CD4-positive, alpha-beta T cell treated with Interleukin-15 for 4 hours (primary cell): ENCODE results near the gene DGKB.
"Not testable (repeated sequence)": the region's sequence is repeated elsewhere in the genome, so short reads cannot be mapped to it uniquely, and the experiment has no call there.

Source experiments
- DNase-seq: peaks from one replicate; pipeline ENCODE4 v3.0.0-alpha.2; 2020; ENCODE audit warnings: low spot score

The DGKB gene

DNA sequence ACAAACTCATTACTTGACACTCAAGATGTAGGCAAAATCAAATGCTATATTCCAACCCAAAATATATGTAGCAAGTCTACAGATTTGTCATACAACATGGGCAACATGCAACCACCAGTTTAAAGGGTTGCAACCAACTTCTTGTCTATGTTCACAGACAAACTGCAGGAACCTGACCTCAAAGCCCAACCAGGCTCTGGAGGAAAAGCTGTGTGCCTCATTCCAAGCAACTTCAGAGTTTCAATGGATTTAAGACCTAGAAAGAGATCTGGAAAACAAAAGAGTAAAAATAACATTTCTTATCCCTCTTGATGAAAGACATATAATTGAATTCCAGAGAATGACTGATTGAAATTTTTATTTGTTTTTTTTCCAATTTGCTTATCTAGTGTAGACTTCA, 612.6 kb downstream of the DGKB start:
- no peak for DNase-seq

DNA sequence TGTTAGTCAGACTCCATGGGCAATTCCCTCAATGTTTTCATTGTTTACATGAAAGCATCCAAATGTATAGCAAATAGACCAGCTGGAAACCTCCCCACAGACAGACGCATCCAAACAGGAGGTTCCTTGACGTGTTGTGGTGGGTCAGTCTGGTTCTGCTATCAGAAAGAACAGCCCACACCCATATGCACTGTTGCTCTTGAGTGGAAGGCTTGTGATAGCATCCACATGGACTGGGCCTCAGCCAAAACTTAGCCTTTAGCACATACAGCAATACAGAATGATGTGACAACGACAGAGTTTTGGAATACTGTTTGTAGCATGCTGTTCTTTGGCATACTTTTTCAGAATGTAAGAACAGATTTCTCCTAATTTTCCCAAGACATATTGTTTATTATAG, 613.9 kb downstream of the DGKB start:
- no peak for DNase-seq

DNA sequence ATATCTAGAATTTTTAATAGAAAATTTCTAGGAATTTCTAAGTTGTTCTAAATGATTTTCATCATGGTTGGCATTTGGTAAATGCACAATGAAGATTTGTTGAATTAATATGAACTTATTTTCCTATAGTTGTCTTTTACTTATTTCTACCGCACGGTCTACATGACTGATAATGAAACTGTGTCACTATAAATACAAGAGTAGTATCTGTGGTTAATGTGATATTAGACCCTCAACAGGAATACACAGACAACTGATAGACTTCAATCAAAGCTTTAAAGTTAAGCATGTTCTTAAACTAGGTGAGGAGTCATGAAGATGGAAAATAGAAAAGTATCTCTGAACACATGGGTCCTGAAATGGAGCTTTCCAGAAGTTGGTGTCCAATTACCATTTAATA, 615.2 kb downstream of the DGKB start:
- DNase-seq, result no peak

DNA sequence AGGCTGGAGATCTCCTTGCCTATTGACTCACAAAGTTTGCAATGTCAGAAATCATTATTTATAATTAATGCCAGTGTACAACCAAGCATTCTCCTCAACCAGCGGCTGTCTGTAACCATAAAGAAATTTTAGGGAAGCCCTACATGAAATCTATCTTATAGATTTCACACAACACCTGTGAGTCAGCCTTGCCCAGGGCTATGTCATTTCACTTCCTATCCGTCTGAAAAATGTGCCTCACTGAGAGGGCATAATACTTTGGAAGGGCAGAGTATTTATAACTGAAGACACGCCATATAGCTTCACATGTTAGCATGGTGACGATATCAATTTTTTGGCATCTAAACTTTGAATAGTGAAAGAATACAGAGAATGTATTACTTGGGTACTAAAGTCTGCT, 616.5 kb downstream of the DGKB start:
- no peak for DNase-seq

DNA sequence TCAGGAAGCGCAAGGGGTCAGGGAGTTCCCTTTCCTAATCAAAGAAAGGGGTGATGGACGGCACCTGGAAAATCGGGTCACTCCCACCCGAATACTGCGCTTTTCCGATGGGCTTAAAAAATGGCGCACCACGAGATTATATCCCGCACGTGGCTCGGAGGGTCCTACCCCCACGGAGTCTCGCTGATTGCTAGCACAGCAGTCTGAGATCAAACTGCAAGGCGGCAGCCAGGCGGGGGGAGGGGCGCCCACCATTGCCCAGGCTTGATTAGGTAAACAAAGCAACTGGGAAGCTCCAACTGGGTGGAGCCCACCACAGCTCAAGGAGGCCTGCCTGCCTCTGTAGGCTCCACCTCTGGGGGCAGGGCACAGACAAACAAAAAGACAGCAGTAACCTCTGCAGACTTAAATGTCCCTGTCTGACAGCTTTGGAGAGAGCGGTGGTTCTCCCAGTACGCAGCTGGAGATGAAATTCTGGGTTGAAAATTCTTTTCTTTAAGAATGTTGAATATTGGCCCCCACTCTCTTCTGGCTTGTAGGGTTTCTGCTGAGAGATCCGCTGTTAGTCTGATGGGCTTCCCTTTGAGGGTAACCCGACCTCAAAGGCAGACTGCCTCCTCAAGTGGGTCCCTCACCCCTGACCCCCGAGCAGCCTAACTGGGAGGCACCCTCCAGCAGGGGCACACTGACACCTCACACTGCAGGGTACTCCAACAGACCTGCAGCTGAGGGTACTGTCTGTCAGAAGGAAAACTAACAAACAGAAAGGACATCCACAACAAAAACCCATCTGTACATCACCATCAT, 623.3 kb downstream of the DGKB start:
- not testable (repeated sequence) for DNase-seq

DNA sequence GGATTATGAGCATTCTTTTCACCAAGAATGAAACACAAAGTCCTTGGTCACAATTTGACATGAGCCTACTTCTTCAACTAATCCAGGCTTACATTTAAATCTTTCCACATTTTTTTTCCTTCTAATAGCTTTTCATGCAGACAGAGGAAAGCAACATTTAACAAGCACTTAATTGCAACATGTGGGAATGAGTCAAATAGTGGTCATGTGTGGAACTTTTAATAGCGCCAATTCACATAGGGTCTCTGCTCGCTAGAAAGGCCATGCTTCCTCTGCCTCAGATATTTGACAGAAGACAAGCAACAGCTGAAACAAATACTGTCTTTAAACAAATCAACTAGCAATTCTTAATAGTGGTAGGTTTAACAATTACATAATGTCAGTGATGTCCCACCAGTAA, 627.2 kb downstream of the DGKB start:
- DNase-seq, result no peak

DNA sequence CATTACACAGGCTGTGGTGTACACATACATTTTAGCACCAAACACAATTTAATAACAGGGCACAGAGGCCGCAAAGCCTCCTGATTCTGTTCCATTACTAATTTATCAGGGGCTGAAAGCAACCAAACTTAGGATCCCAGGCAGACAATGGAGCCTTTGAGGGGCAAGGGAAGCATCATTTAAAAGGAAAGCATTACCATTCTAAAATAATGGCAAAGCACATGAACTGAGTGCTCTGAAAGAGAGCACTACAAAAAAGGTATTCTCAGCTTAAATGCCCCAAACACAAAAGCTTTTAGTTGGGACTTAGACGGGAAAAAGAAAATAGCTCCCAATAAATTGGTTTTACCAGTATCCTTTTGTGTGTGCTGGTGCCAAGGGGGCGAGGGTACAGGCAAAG, 631.1 kb downstream of the DGKB start:
- no peak for DNase-seq

DNA sequence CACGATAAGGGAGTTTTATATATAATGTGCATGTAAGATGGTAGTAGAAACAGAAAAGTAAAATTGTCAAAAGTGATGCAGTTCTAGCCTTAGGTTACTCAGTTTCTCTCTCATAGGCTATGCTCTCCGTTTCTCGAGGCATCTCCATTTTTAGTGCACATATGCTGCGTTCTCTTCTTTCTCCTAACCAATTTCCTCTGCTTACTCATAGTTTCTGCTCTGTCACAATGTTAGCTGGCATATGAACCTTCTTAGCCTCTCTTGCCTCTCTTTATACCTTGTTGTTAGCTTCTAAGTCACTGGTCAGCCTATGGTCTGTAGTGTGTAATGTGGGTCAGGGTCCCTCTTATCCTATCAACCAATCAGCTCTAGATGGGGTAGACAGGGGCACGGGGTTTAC, 632.5 kb downstream of the DGKB start:
- no peak for DNase-seq

DNA sequence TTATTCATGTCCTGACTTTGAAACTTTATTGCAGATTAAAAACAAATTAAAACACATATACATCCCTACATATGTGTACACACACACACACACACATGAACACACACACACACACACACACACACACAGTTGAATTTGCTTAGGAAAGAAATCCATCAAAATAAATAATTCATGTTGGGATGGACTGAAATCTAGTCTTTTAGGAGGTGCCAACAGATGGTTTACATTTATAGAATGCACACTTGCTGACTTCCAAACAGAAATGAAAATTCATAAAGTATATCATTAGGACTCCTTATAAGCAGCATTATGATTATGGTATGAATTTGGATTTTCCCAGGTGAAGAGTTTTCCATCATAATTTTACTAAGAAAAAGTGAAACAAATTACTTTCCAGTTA, 642.5 kb downstream of the DGKB start:
- DNase-seq, result no peak

DNA sequence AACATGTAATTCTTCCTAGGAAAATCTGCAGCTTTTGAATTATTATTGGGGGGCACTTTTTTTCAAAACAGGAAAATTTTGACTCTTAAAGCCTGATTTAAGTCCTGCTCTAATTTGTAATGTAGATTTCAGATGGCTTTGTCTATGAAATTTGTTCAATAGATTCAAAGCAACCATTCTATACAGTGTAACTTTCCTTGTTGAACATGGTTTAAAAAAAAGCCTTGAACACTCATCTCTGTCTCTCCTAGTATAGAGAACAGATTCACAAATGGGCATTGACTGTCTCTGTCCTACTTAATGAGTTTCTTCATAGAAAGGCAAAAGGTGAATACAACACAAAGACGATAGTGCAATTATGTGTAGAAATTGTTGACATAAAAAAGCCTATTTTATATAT, 643.7 kb downstream of the DGKB start:
- no peak for DNase-seq

DNA sequence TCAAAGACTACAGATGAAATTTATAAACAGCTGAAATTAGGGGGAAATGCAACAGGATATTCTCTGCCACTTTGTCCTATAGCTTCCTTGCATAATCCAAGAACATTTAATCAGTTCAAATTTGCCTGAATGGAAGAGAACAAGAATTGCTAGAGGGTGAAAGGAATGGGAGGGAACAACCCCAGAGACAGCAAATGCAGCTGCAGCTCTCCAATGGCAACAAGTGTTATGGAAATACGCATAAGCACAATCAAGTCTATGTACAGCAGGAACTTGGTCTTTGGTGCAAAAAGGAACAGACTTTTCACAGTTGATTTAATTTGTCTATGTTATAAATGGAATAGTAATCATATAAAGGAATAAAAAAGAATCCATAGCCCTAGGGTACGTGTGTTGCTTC, 644.1 kb downstream of the DGKB start:
- DNase-seq, result no peak

DNA sequence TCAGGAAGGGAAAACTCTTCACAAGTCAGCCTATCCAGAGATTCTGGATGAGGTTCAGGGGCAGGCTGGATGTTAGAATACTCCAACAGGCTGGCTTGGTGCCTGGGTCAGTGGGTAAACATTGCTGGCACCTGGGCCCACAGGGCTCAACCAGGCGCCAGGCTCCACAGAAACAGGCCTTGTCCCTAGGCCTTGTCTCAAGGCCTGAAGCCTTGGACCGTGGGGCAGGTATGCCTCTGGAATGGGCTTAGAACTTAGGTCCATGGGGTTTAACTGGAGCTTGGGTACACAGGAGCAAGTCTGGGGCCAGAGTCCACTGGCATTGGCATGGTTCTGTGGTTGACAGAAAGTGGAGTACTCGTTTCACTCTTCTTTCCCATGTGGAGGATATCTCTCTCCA, 650.1 kb downstream of the DGKB start:
- no peak for DNase-seq

DNA sequence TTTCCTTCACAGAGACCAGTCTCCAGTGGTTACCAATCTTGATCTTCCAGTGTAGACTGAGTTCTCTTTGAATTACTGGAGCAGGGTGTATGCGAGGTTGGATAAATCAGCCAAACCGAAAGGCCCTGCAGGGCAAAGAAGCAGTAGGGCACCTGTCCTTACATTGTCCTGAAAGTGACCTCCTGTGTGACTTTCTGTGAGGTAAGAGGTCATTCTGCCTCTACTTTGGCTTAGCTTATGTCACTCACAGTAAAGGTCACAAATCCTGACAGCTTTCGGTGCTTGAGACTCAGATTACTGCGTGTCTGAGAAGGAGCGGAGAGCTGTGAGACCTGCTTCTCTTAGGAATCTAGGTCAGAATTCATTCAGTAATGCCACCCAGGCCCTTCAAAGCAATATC, 660.4 kb downstream of the DGKB start:
- no peak for DNase-seq

DNA sequence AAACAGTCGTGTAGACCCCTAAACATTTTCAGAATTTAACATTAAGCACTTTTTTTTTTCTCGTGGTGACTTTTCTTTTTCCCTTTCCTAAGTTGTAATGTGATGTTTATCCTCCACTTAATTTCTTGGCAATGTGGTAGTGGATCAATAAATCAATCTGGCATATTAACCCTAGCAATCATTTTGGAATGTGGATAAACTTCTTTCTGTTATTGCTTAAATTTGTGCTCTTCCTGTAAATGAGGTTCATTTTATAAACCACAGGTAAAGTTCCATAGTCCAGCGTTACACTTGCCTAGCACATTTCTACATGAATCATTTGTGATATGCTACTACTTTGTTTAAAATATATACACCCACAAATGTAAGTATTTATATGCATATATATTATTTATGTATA, 665.7 kb downstream of the DGKB start:
- DNase-seq, result no peak

DNA sequence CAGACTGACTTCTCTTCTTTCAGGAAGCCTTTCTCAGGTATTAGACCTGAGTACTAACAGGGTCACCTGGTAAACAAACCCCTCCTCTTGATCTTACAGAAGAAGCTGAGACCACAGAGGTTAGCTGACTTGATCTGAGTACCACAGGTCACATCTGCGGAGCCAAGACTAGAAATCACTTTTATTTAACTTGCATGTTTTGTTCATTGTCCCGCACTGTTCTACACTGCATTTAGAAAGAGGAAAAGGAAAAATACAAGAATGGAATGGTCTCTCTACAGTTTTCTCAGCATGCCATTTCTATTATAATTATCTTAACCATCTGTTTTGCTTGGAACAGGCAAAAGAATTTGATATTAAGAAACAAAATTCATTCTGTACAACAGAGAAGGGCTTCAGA, 667.5 kb downstream of the DGKB start:
- DNase-seq, result no peak

DNA sequence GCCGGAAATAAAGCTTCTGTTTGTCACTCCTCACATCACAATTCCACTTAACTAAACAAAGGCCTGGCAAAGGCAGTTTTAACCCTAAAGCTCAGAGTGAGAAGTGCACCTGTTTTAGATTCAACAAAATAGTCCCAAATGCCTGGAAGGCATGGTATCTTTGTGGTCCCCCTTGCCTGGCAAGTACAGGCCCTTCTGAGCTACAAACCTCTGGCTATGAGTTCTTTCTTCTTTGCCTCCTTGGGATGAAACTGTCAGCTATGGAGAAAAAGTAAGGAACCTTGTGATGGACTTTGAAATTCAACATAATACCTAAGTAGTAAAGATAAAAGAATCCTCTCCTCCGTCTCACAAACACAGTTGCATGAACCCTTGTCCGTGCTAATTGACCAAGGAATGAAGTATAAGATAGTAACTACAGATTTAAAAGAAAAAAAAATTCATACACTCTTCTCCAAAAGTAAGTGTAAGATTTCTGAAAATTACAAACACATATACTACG, 668.6 kb downstream of the DGKB start:
- DNase-seq, result no peak

DNA sequence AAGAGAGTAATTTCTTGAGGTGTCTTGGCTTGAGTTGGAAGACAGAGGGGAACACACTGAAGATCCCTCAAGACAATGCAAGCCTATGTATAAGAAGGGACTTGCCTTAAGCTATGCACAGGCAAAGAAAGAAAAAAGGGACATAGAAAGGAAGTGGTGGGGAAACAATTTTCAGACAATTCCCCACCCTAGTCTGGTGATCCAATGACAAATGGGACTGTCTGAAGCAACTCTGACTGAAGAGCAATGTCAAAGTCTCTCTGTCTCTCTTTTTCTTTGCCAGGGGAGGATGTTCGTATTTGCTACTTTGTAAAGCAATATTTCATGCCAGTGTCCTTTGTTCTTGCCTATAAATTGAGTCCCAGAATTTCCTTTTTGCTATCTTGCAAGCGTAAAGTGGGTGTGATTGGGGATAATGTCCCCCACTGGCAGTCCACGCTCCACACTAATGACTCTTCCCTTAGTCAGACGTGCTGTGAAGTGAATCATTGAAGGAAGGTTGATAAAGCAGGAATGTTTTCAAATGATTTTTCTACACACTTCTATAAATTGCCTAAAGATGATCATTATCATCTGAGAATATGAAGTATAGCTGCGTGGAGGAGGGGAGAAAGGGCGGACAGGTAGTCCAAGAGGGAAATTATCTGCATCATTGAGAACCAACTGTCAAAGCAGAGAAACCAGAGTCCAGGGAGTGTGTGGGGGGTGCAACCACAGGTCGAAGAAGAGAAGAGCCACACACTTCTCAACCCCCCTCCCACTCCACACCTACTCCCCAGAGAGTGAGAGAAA, 669.3 kb downstream of the DGKB start:
- DNase-seq, result no peak

DNA sequence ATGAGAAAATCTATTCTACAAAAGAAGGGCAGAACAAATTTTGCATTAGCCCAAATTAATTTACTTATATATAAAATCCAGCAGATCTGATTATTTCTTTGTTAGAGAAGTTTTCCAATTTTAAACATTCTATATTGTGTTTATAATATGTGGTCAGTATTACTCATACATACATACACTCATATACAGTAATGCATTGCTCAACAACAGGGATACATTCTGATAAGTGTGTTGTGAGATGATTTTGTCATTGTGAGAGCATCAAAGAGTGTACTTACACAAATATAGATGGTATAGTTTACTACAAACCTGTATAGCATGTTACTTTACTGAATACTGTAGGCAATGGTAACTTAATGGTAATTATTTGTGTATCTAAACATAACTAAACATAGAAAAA, 673.5 kb downstream of the DGKB start:
- DNase-seq, result no peak

DNA sequence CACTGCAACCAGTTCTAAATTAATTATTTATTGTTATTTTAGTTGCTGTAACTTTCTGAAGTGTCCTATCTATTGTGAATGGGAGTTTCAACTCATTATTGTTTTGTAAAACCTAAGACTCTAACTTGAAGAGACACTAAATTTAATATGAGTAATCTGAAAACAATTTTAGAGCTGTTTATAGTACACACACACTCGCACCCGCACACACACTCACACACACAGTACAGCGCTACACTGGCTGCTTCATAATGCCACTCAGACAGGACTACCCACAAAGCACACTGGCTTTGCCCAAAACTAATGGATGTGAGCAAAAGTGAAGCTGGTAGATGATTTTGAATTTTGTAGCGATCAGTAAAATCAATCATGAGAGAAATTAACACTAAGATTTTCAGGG, 674.2 kb downstream of the DGKB start:
- DNase-seq, result no peak

DNA sequence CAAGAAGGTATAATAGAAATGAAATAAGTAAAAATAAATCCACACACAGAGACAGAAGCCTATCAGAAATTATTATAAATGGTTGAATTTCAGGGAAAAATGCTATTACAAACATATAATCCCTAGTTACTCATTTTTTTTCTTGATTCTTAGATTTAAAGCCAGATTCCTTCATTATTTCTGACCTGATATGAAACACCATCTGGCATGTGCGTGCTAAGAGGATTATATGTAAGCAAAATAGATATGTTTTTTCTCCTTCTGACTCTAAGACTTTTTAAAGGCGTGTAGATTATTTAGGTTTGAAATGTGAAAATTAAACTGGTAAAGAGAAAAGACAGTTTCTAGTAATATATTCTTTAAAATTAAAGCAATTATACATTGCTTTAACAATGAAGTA, 676.4 kb downstream of the DGKB start:
- no peak for DNase-seq

DNA sequence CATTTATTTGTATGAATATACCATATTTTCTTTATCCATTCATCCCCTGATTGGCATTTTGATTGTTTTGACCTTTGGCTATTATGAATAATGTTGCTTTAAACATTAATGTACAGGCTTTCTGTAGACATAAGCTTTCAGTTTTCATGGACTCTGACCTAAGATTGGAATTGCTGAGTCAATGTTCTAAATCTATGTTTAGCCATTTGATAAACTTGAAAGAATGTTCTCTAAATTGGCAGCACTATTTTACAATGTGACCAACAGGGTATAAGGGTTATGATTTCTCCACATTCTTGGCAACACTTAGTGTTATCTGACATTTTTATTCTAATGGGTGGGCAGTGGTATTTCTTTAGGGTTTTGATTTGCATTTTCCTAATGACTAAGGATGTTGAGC, 683.4 kb downstream of the DGKB start:
- no peak for DNase-seq

DNA sequence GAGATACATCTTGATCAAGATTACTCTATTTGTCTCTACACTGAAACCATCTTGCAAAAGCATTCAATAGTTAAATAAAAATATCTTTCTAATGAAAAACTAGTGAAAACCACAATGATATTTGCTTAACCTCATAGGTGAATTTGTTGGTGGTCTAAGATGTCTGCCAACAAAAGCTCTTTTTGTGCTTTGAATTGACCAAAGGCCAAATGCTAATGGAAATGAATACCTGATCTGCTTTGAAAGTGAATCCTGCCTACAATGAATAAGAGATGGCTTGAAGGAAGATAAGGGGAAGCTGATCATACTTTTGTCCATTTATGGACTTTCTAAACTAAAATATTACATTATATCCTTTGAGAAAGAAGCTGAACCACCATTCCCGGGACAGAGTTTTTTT, 684.2 kb downstream of the DGKB start:
- DNase-seq, result no peak

DNA sequence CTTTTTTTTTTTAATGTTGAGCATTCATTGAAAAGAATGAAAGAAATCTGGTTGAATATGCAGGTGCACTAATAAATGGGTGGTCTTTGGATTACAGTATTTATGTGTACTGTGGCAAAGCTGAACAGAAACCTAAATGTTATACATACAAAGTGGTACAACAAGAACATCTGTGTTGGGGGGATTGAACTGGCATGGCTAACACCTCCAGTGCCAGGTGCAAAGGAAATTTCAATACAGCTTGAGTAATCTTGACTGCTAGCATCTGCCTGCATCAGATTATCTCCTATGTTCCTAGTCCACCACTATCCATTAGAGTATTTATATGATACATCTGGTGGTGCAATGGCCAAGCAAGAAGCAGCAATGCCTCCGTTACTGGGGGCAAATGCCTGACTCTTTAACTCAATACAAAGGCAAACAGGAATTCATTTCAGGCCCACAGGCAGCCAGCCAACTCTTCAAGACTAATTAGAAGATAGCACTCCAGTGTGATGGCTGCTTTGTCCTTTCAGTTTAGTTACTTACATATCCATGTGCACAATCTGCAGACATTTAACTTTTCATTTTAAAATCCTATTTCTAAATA, 692.6 kb downstream of the DGKB start:
- DNase-seq, result no peak
